SK-N-SH treated with all-trans-retinoic acid at 6 μM for 48 hours (cell line): ENCODE results near the gene FBXO42.

Experiments used
- ARNTL ChIP-seq: fragments of 450-650 bp; formaldehyde crosslinking; IDR thresholded peaks from 2 replicates; pipeline ENCODE4 v1.5.0; 2020; ENCODE audit warnings: low read depth, mild to moderate bottlenecking, moderate library complexity, borderline replicate concordance
- BACH2 ChIP-seq: fragments of 250-450 bp; sonication (Bioruptor Pico); IDR thresholded peaks from 2 replicates; pipeline ENCODE4 v1.9.0; 2021; ENCODE audit warnings: mild to moderate bottlenecking, borderline replicate concordance
- CSDC2 ChIP-seq: fragments of 250-450 bp; sonication (Bioruptor Pico); IDR thresholded peaks from 2 replicates; pipeline ENCODE4 v1.5.0; 2020; ENCODE audit warnings: mild to moderate bottlenecking, moderate library complexity
- ISL1 ChIP-seq: fragments of 250-450 bp; sonication (Bioruptor Pico); IDR thresholded peaks from 2 replicates; pipeline ENCODE4 v2.1.2; 2022; ENCODE audit warnings: mild to moderate bottlenecking, moderate library complexity
- OSR1 ChIP-seq: fragments of 250-450 bp; sonication (Bioruptor Pico); IDR thresholded peaks from 2 replicates; pipeline ENCODE4 v1.8.0; 2022; ENCODE audit warnings: moderate library complexity, mild to moderate bottlenecking, inconsistent platforms
- SNAI2 ChIP-seq: fragments of 250-450 bp; sonication (Bioruptor Pico); IDR thresholded peaks from 2 replicates; pipeline ENCODE4 v1.5.0; 2020; ENCODE audit warnings: mild to moderate bottlenecking, moderate library complexity
- TCF4 ChIP-seq: fragments of 250-450 bp; sonication (Bioruptor Pico); IDR thresholded peaks from 2 replicates; pipeline ENCODE4 v1.8.0; 2021; ENCODE audit warnings: mild to moderate bottlenecking, moderate library complexity, borderline replicate concordance
- ZC3H10 ChIP-seq: fragments of 250-450 bp; sonication (Bioruptor Pico); IDR thresholded peaks from 2 replicates; pipeline ENCODE4 v1.5.1; 2021; ENCODE audit warnings: mild to moderate bottlenecking, moderate library complexity
- ZFP3 ChIP-seq: fragments of 250-450 bp; sonication (Bioruptor Pico); IDR thresholded peaks from 2 replicates; pipeline ENCODE4 v1.5.0; 2020; ENCODE audit warnings: mild to moderate bottlenecking, moderate library complexity
- ZNF70 ChIP-seq: fragments of 450-650 bp; formaldehyde crosslinking; IDR thresholded peaks from 2 replicates; pipeline ENCODE4 v1.5.0; 2020; ENCODE audit warnings: mild to moderate bottlenecking, moderate library complexity
- TF ChIP-seq, protein P1 (sequence below): fragments of 250-450 bp; sonication (Bioruptor Pico); IDR thresholded peaks from 2 replicates; pipeline ENCODE4 v1.8.0; 2021; ENCODE audit warnings: low read depth, mild to moderate bottlenecking, moderate library complexity, borderline replicate concordance
- TF ChIP-seq, protein P2 (sequence below): fragments of 250-450 bp; sonication (Bioruptor Pico); IDR thresholded peaks from 2 replicates; pipeline ENCODE4 v1.8.0; 2020; ENCODE audit warnings: mild to moderate bottlenecking, moderate library complexity, borderline replicate concordance
- TF ChIP-seq, protein P3 (sequence below): fragments of 250-450 bp; sonication (Bioruptor Pico); IDR thresholded peaks from 2 replicates; pipeline ENCODE4 v1.5.0; 2020; ENCODE audit warnings: mild to moderate bottlenecking, moderate library complexity

DNA sequence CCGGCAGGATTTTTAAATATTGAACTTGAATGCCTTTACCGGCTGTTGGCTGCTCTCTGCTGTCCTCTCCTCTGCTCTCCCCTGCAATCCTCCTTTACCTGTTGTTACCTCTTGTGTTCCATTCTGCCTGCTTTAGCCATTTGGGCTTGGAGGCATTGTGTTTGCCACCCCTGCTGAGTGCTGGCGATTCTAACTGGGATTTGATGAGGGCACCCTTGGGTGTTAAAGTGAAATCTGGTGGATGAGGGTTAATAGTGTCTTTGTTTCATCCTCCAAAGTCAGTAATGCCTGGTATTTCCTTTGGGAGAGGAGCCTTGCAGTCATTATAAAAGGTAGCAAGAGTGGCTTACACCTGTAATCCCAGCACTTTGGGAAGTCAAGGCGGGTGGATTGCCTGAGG, 24.7 kb upstream of the FBXO42 start:
- TF ChIP-seq, protein P1, sequence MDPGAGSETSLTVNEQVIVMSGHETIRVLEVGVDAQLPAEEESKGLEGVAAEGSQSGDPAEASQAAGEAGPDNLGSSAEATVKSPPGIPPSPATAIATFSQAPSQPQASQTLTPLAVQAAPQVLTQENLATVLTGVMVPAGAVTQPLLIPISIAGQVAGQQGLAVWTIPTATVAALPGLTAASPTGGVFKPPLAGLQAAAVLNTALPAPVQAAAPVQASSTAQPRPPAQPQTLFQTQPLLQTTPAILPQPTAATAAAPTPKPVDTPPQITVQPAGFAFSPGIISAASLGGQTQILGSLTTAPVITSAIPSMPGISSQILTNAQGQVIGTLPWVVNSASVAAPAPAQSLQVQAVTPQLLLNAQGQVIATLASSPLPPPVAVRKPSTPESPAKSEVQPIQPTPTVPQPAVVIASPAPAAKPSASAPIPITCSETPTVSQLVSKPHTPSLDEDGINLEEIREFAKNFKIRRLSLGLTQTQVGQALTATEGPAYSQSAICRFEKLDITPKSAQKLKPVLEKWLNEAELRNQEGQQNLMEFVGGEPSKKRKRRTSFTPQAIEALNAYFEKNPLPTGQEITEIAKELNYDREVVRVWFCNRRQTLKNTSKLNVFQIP (CRISPR knock-in tag), result no peak
- TF ChIP-seq ZNF70 (CRISPR knock-in tag), result no peak
- TF ChIP-seq ARNTL (CRISPR knock-in tag), result no peak
- TF ChIP-seq ISL1 (CRISPR knock-in tag), result no peak
- no peak for TF ChIP-seq CSDC2 (CRISPR knock-in tag)
- TF ChIP-seq, protein P2, sequence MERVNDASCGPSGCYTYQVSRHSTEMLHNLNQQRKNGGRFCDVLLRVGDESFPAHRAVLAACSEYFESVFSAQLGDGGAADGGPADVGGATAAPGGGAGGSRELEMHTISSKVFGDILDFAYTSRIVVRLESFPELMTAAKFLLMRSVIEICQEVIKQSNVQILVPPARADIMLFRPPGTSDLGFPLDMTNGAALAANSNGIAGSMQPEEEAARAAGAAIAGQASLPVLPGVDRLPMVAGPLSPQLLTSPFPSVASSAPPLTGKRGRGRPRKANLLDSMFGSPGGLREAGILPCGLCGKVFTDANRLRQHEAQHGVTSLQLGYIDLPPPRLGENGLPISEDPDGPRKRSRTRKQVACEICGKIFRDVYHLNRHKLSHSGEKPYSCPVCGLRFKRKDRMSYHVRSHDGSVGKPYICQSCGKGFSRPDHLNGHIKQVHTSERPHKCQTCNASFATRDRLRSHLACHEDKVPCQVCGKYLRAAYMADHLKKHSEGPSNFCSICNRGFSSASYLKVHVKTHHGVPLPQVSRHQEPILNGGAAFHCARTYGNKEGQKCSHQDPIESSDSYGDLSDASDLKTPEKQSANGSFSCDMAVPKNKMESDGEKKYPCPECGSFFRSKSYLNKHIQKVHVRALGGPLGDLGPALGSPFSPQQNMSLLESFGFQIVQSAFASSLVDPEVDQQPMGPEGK (CRISPR knock-in tag), result no peak
- TF ChIP-seq TCF4, result no peak
- TF ChIP-seq ZC3H10 (CRISPR knock-in tag), result no peak
- no peak for TF ChIP-seq OSR1
- TF ChIP-seq, protein P3, sequence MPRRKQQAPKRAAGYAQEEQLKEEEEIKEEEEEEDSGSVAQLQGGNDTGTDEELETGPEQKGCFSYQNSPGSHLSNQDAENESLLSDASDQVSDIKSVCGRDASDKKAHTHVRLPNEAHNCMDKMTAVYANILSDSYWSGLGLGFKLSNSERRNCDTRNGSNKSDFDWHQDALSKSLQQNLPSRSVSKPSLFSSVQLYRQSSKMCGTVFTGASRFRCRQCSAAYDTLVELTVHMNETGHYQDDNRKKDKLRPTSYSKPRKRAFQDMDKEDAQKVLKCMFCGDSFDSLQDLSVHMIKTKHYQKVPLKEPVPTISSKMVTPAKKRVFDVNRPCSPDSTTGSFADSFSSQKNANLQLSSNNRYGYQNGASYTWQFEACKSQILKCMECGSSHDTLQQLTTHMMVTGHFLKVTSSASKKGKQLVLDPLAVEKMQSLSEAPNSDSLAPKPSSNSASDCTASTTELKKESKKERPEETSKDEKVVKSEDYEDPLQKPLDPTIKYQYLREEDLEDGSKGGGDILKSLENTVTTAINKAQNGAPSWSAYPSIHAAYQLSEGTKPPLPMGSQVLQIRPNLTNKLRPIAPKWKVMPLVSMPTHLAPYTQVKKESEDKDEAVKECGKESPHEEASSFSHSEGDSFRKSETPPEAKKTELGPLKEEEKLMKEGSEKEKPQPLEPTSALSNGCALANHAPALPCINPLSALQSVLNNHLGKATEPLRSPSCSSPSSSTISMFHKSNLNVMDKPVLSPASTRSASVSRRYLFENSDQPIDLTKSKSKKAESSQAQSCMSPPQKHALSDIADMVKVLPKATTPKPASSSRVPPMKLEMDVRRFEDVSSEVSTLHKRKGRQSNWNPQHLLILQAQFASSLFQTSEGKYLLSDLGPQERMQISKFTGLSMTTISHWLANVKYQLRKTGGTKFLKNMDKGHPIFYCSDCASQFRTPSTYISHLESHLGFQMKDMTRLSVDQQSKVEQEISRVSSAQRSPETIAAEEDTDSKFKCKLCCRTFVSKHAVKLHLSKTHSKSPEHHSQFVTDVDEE (CRISPR knock-in tag), result no peak
- TF ChIP-seq ZFP3 (CRISPR knock-in tag), result no peak
- no peak for TF ChIP-seq BACH2 (CRISPR knock-in tag)
- no peak for TF ChIP-seq SNAI2 (CRISPR knock-in tag)
